HG03135 (cell line): ENCODE measurements around the gene MTAP.

Experiments used
- ATAC-seq: cut with Tn5 transposase; IDR thresholded peaks from one replicate; pipeline ENCODE4 v1.9.1; 2021; ENCODE audit warnings: mild to moderate bottlenecking, moderate library complexity; ENCODE audit not compliant: unreplicated experiment

MTAP gene

DNA sequence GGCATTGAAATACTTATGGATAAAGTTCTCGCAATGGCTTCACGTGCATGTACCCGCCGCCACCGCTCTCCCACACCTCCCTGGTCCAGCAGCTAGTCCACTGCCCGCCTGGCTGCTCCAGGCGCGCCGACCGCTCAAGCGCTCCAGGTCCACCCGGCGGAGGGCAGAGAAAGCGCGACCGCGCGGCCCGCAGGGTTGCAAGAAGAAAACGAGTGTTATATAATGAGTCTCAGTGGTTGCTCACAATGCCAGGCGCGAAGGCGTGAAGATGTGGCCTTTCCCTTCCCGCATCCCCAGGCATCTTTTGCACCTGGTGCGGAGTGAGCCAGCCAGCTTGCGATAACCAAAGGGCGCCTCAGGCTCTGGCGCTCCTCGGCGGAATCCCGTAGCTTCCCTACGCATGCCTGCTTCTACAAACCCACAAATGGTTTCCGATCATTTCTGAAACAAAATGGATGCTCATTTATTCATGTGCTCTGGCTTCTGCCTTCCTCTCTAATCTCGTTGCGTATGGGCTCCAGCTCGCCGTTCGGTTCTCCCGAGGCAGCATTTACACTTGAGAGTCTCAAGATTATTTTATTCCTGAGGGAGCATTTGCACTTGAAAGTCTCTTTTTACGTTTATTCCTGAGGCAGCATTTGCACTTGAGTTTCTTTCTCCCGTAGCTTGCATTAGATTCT lies 166.0 kb downstream of the MTAP start:
- ATAC-seq, result no peak

DNA sequence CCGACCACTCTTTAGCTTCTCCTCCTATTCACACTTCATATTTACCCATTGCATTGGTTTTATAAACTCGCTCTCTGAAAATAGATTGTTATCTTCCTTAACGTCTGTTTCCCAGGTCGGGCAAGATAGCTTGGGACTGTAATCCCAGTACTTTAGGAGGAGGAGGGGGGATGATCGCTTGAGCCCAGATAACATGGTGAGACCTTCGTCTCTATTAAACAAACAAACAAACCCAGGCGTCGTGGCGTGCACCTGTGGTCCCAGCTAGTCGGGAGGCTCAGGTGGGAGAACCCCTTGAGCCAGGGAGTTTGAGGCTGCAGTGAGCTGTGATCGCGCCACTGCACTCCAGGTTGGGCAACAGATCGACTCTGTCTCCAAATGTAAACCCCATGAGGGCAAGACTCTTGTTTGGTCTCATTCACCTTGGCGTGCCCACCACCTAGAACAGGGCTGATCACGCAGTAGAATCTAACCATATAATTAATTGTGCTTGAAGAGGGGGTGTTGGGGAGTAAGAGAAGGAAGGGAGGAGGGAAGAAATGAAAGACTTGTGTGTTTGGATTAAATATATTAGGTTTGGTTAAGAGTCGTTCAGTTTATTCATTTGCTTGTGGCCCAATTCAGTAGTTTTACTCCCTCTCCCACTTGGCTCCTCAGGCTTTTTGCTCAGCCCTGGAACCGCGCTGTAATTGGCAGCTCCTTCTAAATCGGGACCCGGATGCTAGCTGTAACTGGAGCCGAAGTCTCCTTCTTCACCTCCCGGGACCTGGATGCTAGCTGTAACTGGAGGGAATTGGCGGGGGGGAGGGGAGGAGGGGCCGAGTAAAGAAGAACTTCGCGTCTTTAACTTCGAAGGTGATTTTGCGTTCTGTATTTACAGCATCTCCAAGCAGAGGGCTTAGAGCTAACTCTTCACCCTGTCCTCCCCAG lies 166.8 kb downstream of the MTAP start:
- no peak for ATAC-seq

- ATAC-seq, result no peak
These were observed 167.7 kb downstream of the MTAP start for GRCh38 chr9:21969951-21970799.

DNA sequence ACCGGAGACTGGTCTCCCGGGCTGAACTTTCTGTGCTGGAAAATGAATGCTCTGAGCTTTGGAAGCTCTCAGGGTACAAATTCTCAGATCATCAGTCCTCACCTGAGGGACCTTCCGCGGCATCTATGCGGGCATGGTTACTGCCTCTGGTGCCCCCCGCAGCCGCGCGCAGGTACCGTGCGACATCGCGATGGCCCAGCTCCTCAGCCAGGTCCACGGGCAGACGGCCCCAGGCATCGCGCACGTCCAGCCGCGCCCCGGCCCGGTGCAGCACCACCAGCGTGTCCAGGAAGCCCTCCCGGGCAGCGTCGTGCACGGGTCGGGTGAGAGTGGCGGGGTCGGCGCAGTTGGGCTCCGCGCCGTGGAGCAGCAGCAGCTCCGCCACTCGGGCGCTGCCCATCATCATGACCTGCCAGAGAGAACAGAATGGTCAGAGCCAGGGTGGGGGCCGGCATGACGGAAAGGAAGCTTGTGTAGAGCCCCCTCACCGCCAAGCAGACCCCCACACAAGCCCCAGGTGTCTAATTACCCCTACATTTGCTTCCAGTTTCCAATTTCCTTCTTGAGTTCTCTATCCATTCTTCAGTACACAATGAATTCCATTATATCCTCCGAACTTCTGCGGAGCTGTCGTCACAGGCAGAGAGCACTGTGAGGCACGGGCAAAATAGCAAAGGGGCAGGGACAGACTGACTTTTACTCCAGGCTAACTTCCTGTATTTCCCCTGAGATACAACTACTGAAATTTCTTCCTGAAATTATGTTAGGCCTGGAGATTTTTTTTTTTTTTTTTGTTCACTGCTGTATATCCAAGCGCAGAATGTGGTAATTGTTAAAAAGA lies 168.6 kb downstream of the MTAP start:
- ATAC-seq, result no peak

DNA sequence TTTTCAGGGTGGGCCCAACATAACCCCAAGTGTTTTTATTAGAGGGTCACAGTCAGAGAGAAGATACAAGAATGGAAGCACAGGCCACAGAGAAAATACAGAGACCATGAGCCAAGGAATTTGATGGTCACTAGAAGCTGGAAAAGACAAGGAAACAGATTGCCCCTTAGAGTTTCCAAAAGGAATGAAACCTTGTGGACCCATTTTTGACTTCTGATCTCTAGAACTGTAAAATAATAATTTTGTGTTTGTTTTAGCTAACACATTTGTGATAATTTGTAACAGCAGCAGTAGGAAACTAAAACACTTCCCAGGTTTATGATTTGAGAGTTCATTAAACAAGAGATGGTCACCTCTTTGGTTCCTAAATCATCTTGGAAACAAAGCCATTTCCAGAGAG lies 169.9 kb downstream of the MTAP start:
- no peak for ATAC-seq

GRCh38 chr9:21974343-21974721 lies 171.9 kb downstream of the MTAP start:
- no peak for ATAC-seq

DNA sequence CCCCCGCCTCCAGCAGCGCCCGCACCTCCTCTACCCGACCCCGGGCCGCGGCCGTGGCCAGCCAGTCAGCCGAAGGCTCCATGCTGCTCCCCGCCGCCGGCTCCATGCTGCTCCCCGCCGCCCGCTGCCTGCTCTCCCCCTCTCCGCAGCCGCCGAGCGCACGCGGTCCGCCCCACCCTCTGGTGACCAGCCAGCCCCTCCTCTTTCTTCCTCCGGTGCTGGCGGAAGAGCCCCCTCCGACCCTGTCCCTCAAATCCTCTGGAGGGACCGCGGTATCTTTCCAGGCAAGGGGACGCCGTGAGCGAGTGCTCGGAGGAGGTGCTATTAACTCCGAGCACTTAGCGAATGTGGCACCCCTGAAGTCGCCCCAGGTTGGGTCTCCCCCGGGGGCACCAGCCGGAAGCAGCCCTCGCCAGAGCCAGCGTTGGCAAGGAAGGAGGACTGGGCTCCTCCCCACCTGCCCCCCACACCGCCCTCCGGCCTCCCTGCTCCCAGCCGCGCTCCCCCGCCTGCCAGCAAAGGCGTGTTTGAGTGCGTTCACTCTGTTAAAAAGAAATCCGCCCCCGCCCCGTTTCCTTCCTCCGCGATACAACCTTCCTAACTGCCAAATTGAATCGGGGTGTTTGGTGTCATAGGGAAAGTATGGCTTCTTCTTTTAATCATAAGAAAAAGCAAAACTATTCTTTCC lies 172.4 kb downstream of the MTAP start:
- peak; percentile 51 for ATAC-seq

DNA sequence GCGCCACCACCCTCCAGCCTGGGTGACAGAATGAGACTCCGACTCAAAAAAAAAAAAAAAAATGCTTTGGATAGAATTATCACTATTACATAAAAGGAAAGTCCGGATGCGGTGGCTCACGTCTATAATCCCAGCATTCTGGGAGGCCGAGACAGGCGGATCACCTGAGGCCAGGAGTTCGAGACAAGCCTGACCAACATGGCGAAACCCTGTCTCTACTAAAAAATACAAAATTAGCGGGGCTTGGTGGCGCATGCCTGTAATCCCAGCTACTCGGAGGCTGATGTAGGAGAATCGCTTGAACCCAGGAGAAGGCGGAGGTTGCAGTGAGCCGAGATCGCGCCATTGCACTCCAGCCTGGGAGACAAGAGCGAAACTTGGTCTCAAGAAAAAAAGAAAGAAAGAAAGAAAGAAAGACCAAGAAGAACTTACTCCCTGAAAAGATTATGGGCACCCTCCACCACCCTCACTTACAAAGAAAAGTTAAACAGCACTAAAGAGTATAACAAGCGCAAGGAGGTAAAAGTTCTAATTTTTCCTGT lies 174.0 kb downstream of the MTAP start:
- ATAC-seq, result no peak

DNA sequence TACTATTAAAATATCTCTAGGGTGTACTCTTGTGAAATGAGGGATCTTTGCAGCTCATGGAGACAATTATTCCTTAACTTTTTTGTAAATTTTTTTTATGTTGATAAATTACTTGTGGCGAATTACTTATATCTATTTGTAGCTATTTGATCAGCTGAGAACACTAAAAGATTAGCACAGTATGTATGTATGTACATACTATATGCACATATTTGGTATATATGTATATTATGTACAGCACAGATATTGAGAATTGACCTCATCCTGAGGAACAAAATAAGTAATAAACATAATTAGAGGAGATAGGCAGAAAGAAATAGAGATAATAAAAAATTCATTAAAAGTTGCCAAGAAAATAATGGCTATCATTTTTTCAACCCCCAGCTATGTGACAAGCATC lies 180.0 kb downstream of the MTAP start:
- no peak for ATAC-seq

DNA sequence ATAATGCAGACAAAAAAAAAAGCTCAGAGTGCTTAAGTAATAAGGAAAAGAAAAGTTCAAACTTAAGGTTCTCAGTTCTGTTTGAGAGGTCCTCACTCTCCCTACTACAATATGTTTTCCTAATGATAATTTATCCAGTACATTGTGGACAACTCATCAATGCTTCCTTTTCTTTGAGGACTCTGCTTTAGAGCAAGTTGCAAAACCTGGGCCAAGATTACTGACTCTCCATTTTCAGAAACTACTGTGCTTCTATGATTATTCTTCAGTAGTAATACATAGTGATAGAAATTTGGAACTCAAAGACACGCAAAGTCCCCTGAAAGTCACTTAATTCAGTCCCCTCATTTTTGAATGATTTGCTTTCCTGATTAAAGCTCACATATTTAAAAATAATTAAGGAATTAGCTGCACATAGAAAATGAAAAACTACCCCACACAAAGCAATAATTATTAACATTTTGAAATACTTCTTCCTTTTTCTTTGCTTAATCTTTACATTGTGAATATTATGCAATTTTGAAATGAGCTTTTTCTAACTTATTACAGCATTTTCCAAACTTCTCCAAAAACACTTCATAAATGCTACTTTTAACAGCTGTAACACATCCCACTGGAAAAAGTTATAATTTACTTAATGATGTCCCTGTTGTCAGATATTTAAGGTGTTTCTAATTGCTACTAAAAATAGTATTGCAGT lies 180.6 kb downstream of the MTAP start:
- ATAC-seq, result no peak

DNA sequence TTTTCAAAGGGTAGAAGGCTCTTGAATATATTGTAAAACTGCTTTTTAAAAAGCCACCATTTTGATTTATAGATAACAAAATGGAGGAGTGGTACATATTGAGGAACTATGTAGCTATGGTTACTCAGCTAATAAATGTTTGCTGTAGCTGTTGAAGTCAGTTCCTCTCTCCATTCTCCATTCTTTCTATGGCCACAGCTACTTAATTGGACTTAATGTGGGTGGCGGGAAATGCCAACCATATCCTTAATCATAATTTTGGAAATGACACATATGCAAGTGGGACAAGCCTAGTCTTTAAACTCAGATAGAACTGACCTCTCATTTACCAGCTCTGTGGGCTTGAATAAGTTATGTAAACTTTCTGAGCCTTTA lies 181.1 kb downstream of the MTAP start:
- ATAC-seq, result no peak

- no peak for ATAC-seq
These were observed 181.7 kb downstream of the MTAP start for GRCh38 chr9:21984101-21984500.

GRCh38 chr9:21985964-21986667 lies 183.7 kb downstream of the MTAP start:
- ATAC-seq, result no peak
